NT2/D1 (cell line): ENCODE data around the gene STK38.

Experiments used
- SUZ12 ChIP-seq: IDR thresholded peaks from 2 replicates; pipeline ENCODE4 v1.6.1; 2011; ENCODE audit not compliant: insufficient read length, insufficient read depth; ENCODE audit errors: extremely low read depth
- YY1 ChIP-seq: IDR thresholded peaks from 2 replicates; pipeline ENCODE4 v1.6.1; 2011; ENCODE audit not compliant: insufficient read length, insufficient read depth
- ZNF274 ChIP-seq: IDR thresholded peaks from 2 replicates; pipeline ENCODE4 v1.6.1; 2011; ENCODE audit warnings: mild to moderate bottlenecking, low read depth, low read length

DNA sequence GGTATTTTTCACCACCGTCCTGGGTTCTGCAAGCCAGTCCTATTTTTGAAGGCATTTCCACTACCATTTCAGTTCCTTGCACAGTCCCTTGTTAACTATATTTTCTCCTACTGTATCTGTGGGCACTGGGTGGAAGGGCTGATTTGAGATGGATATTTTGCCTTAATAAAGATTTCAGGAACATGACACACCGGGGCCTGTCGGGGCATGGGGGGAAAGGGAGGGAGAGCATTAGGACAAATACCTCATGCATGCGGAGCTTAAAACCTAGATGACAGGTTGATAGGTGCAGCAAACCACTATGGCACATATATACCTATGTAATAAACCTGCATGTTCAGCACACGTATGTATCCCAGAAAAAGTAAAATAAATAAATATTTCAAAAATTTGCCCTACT lies 22.4 kb downstream of the STK38 start:
- TF ChIP-seq ZNF274 (no peak), YY1 (no peak), SUZ12 (no peak)
